Measurements from ENCODE around the gene NAGLU. TPM values are rescaled to one million over a fixed set of nuclear protein-coding genes. Genes with fewer than 3 reads are reported as not detected.

NAGLU gene
- total RNA-seq, 6 experiments from 2014 or later = 38.7 to 43.1 (median 39.9) TPM

DNA sequence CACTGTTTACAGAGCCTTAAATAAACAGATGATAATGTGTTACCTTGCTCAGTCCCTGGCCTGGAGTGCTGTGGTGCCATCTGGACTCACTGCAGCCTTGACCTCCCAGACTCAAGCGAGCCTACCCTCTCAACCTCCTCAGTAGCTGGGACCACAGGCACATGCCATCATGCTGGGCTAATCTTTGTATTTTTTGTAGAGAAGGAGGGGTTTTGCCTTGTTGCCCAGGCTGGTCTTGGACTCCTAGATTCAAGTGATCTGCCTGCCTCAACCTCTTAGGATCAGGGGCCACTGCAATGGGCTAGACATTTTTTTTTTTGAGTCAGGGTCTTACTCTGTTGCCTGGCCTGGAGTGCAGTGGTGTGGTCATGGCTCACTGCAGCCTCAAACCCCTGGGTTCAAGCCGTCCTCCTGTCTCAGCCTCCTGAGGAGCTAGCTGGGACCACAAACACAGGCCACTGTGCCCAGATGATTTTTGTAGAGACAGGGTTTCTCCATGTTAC is 5.0 kb upstream of the NAGLU start:
- no peaks in the 10 kb centered on the region for H3K36me3 Mint-ChIP-seq (ENCODE audit: low read depth)
- TF ChIP-seq, protein P1, sequence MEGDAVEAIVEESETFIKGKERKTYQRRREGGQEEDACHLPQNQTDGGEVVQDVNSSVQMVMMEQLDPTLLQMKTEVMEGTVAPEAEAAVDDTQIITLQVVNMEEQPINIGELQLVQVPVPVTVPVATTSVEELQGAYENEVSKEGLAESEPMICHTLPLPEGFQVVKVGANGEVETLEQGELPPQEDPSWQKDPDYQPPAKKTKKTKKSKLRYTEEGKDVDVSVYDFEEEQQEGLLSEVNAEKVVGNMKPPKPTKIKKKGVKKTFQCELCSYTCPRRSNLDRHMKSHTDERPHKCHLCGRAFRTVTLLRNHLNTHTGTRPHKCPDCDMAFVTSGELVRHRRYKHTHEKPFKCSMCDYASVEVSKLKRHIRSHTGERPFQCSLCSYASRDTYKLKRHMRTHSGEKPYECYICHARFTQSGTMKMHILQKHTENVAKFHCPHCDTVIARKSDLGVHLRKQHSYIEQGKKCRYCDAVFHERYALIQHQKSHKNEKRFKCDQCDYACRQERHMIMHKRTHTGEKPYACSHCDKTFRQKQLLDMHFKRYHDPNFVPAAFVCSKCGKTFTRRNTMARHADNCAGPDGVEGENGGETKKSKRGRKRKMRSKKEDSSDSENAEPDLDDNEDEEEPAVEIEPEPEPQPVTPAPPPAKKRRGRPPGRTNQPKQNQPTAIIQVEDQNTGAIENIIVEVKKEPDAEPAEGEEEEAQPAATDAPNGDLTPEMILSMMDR (IDR thresholded peaks at IDR 0.05) = no peak
- no peak for DNase-seq
- no peak overlapping the region for H3K27ac Mint-ChIP-seq
- H3K9me3 Mint-ChIP-seq = no peaks in the 10 kb centered on the region
- H3K4me3 Mint-ChIP-seq = no peak overlapping the region
- no peaks in the 10 kb centered on the region for H3K27me3 Mint-ChIP-seq (ENCODE audit: insufficient read depth)
- peaks cover 42% of the 10 kb centered on the region for H3K4me1 Mint-ChIP-seq (ENCODE audit: low read depth)

DNA sequence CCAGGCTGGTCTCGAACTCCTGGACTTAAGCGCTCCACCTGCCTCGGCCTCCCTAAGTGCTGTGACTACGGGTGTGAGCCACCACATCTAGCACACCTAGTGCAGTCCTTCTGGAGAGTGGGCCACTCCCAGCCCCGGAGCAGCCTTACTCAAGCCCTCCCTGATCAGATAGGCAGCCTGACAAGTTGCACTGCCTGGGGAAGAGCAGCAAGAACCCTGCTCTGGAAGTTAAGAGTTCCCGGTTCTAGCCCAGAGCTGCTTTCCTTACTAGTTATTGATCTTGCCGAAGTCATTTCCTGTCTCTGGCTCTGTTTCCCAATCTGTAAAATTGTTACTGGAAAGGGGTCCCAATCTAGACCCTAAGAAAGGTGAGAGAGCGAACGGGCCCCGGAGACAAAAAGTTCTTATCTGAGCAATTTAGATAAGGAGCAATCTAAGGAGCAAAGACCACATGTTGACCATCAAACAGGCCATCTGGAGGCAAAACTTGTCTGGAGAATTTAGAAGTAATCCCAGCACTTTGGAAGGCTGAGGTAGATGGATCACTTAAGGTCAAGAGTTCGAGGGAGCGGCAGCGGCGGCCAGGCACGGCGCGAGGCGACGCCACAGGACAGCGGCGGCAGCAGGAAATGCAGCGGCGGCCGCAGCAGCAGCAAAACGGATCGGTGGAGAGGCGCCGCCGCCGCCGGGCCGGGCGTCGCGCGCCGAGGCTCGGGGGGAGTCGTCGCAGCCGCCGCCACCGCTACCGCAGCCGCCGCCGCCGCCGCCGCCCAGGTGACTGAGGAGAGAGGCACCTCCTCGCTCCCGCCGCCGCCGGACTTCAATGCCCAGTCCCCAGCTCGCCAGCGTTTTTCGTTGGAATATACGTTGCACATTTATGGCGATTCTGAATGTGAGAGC is 4.3 kb upstream of the NAGLU start:
- Mint-ChIP-seq H3K4me1 (ENCODE audit: low read depth) (peaks cover 36% of the 10 kb centered on the region), H3K27ac (peak overlapping the region; percentile 74), H3K36me3 (ENCODE audit: low read depth) (no peaks in the 10 kb centered on the region), H3K4me3 (peak overlapping the region; percentile 79), H3K9me3 (no peaks in the 10 kb centered on the region), H3K27me3 (ENCODE audit: insufficient read depth) (no peaks in the 10 kb centered on the region)
- DNase-seq = peak; percentile 37
- TF ChIP-seq, protein P1 (IDR thresholded peaks at IDR 0.05) = peak; percentile 68

DNA sequence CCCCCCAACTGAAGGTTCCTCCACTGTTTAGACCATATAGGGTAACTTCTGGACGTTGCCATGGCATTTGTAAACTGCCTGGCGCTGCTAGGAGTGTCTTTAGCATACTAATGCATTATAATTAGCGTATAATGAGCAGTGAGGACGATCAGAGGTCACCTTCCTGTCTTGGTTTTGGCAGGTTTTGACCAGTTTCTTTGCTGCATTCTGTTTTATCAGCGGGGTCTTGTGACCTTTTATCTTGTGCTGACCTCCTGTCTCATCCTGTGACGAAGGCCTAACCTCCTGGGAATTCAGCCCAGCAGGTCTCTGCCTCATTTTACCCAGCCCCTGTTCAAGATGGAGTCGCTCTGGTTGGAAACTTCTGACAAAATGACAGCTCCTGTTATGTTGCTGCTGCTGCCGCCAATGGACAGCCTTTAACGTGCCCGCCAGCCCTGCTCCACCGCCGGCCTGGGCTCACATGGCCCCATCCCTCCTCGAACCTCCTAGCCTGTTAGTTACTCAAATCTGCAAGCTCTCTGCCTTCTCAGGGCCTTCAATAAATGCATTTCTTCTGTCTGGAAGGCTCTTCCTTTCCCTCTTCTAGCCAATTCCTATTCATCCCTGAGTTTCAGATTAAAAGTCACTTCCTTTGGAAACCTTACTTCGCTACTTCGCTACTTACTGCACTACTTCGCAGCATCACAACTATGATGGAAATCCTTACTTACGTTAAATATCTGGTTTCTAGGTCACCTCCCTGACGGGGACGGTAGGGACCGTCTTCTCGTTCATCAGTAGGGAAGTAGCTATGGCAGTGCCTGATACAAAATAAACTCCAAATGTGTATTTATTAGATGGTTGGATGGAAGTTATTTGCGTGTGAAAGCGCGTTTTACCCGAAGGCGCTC is 640 bp upstream of the NAGLU start:
- peaks cover 11% of the 10 kb centered on the region for H3K36me3 Mint-ChIP-seq (ENCODE audit: low read depth)
- TF ChIP-seq, protein P1 (IDR thresholded peaks at IDR 0.05) = no peak; the same call in 1 of the 2 replicates
- H3K27me3 Mint-ChIP-seq (ENCODE audit: insufficient read depth) = no peaks in the 10 kb centered on the region; the same call in 1 of the 2 replicates
- H3K27ac Mint-ChIP-seq = peak overlapping the region; percentile 79
- no peaks in the 10 kb centered on the region for H3K9me3 Mint-ChIP-seq
- DNase-seq = no peak
- H3K4me1 Mint-ChIP-seq (ENCODE audit: low read depth) = peaks cover 30% of the 10 kb centered on the region
- peak overlapping the region; percentile 80 for H3K4me3 Mint-ChIP-seq

DNA sequence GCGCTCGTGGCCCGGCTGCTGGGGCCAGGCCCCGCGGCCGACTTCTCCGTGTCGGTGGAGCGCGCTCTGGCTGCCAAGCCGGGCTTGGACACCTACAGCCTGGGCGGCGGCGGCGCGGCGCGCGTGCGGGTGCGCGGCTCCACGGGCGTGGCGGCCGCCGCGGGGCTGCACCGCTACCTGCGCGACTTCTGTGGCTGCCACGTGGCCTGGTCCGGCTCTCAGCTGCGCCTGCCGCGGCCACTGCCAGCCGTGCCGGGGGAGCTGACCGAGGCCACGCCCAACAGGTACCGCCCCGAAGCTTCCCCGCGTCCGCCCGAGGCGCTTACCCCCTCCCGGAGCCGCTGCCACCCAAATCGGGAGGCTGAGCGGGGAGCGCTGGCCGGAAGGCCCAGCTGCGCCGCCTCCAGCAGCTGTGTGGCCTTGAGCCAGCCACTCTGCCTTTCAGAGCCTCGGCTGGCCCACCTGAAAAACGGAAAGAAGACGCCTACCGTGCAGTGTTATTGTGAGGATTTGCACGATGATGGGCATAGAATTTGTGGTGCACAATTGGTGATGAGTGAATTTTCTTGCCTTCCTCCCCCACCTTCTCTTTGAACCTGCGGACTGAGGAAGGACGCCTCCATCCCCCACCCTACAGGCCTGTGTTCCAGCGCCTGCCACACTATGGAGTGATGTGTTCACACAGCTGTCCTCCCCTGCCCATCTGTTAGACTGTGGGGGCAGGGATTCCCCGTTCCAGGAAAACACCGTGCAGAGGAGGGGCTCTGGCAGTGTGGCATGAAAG is 523 bp downstream of the NAGLU start:
- no peaks in the 10 kb centered on the region; the same call in 1 of the 2 replicates for H3K27me3 Mint-ChIP-seq (ENCODE audit: insufficient read depth)
- TF ChIP-seq, protein P1 (IDR thresholded peaks at IDR 0.05) = no peak
- H3K4me3 Mint-ChIP-seq = peak overlapping the region; percentile 91
- H3K27ac Mint-ChIP-seq = peak overlapping the region; percentile 80
- peak; percentile 64 for DNase-seq
- H3K9me3 Mint-ChIP-seq = no peaks in the 10 kb centered on the region
- H3K4me1 Mint-ChIP-seq (ENCODE audit: low read depth) = peaks cover 23% of the 10 kb centered on the region
- peaks cover 21% of the 10 kb centered on the region for H3K36me3 Mint-ChIP-seq (ENCODE audit: low read depth)
